SW480 (cell line): ENCODE results near the gene STMN3.

Source experiments
- DNase-seq: peaks from one replicate; pipeline ENCODE4 v3.0.0-alpha.2; 2016; ENCODE audit warnings: low spot score

The STMN3 gene

DNA sequence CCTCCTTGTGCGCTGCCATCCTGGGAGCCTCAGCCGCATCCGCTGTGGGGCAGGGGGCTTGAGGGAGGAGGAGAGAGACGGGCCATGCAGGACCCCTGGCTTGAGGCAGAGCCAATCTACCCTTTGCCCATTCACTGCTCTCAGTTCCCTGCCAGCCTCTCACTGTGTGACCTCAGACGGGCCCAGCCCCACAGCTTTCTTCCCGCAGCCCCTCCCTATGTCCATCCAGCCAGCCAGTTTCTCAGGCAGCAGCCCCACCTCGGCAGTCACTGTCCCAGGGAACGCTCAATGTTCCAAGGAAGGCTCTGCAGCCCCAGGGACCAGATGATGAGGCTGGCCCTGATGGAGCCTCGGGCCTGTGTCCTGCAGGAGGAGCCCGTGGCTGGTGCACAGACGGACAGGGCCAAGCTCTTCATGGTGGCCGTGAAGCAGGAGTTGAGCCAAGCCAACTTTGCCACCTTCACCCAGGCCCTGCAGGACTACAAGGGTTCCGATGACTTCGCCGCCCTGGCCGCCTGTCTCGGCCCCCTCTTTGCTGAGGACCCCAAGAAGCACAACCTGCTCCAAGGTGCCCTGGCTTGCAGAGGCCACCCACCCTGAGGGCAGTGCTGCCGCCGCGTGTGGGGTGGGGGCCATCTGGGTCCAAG, 39.3 kb upstream of the STMN3 start:
- DNase-seq, result peak; percentile 82

DNA sequence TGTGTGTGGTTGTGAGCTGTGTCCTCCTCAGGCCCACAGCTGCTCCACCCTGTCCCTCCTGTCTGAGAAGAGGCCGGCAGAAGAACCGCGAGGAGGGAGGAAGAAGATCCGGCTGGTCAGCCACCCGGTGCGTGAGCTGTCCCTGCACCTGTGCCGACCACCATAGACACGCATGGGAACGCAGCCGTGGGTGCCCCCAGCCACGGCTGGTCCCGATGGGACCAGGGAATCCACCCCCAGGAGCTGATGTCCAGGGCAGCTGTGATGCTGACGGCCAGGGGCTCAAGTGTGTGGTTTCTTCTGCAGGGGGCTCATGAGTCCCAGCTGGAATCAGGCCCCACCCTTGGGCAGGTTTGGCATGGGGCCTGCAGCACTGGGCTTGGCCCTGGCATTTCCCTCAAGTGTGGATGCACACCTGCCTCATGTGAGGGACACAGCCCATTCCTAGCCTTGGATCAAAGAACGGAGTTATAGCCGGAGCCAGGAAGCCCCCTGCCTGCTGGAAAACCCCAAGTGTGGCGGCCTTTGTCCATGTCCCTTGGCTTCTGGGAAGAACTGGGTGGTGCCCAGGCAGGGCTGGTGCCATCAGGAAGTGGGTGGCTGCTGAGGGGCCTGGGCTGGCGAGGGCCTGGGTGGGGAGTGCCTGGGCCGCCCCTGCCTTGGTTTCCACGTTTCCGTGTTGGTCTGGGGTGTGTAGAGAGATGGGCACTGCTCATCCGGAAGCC, 38.6 kb upstream of the STMN3 start:
- DNase-seq, result peak; percentile 30

DNA sequence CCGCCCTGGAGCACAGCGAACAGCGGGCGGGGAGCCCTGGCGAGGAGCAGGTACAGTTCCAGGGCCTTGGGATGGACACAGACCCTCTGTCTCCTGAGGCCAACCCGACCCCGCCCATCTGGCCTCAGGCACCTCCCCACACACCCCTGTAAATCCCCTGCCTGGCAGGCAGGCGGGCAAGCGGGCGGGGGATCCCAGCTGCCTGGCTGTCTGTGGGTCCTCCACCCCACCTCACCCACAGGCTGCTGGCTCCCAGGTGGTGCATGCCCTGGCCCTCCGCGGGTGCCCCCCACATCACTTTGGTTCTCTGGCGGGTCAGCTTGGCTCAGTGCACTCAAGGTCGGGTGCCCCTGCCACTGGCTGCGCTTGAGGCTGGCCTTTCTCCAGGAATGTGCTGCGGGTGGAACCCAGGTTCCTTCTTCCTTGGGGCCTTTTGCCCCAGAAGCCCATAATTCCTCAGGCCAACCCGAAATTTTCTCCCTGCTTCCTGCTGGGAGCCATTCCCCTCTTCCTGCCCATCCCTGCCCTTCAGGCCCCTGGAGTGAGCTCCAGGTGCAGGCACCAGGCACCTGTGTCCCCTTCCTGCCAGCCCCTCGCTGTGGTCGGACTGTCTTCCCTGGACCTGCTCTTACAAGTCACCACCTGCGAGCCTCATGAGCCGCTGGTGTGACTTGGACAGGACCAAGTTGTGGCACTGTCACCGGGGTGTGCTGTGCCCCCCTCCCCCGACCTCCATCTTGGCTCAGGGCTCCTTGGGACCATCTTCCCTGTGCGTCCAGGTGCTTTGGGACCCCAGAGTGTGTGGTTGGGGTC, 37.9 kb upstream of the STMN3 start:
- peak; percentile 63 for DNase-seq

DNA sequence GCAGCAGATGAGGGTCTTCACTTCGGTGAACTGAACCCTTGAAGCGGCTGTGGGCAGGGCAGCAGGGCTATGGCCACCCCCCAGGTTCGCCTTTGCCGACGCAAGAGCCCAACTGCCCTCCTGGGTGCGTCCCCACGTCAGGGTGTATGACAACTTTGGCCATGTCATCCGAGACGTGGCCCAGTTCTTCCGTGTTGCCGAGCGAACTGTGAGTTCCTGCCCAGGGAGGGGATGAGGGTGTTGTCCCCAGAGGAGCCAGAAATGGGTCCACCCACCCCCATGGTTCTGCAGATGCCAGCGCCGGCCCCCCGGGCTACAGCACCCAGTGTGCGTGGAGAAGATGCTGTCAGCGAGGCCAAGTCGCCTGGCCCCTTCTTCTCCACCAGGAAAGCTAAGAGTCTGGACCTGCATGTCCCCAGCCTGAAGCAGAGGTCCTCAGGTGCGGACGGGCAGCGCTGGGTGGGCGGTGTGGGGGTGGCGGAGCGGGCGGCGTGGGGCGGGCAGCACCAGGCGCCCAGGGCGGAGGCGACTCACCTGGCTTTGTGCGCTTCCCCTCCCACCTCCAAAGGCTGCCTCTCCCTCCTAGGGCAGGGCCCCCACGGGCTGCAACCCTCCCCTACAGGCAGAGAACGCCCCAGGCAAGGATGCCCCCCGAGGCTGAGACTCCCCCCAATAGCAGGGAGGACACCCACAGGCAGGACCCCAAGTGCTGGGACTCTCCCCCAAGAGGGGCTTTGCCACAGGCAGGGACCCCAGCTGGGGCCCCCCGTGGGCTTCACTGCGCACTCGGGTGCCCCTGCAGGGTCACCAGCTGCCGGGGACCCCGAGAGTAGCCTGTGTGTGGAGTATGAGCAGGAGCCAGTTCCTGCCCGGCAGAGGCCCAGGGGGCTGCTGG, 37.0 kb upstream of the STMN3 start:
- DNase-seq, result no peak

DNA sequence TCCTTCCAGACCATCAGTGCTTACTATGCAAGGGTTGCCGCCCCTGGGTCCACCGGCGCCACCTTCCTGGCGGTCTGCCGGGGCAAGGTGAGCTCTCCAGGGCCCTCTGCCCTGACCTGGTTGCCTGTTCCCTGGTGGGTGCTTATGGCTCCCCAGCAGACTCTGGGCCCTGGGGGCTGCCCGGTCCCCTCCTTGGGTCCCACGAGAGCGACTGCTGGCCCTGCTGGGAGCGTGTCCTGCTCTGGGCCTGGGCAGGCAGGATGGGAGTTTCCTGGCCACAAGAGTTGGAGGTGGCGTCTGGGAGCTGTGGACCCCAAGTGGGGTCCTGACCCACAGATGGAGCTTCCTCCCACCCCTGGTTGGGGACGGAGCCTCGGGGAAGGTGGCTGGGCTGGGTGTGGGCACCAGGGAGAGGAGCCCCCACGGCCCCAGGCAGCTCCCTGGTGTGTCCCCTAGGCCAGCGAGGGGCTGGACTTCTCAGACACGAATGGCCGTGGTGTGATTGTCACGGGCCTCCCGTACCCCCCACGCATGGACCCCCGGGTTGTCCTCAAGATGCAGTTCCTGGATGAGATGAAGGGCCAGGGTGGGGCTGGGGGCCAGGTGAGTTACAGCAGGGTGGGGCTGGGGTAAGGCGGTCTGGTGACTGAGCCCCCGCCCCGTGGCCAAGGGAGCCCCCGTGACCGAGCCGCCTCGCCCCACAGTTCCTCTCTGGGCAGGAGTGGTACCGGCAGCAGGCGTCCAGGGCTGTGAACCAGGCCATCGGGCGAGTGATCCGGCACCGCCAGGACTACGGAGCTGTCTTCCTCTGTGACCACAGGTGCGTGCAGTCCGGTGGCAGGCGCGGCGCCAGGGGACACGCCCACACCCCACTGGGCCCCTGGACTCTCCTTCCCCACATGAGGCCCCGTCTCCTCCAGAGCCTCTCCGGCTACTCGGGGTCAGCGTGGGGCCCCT, 36.1 kb upstream of the STMN3 start:
- DNase-seq, result peak; percentile 73

DNA sequence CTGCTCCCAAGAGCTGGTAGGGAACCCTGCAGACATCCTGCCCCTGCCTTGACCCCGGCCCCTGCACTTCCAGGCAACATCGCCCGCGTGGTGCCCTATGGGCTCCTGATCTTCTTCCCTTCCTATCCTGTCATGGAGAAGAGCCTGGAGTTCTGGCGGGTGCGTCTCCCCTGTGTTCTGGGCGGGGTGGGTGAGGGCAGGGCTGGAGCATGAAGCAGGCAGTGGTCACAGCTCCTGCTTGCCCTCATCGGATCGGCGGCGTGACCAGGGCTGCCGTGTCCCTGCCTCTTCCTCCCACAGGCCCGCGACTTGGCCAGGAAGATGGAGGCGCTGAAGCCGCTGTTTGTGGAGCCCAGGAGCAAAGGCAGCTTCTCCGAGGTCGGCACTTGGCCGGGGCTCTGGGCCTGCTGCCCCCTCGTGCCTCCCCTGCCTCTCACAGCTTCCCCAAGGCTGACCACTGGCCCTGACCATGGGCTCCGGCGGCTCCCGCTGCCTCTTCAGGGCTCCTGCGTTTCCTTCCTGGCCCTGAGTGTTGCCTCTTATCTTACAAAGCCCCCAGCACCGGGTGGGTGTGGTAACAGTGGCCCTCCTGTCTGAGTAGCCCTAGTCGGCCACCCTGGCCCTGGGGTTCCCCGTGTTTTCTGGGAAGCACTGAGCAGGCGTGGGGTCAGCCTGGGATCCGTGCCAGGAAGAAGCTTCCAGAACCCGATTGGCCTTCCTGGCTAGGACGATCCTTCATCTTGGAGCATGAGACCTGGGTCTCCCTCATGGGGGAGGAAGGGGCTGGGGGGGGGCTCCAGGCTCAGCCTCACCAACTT, 35.2 kb upstream of the STMN3 start:
- no peak for DNase-seq

DNA sequence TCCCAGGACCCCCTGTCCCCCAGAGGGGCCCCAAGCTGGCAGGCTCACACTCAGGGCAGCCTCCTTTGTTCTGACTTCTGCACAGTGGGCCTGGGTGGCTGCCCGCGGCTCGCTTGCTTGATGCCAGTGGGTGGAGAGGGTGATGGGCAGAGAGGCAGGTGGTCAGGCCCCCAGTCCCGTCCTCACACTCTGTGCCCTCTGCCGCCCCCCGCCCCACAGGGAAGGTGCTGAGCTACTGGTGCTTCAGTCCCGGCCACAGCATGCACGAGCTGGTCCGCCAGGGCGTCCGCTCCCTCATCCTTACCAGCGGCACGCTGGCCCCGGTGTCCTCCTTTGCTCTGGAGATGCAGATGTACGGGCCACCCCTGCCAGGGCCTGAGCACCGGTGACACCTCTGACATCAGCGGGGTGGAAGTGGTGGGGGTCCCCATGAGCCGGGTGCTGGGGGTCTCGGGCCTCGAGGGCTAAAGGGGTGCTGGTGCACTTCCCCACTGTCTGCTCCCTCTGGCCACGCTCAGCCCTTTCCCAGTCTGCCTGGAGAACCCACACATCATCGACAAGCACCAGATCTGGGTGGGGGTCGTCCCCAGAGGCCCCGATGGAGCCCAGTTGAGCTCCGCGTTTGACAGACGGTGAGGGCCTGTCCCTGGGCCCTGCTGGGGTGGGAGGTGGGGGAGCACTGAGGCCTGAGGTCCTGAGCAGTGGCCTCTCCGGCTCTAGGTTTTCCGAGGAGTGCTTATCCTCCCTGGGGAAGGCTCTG, 34.4 kb upstream of the STMN3 start:
- DNase-seq, result no peak

DNA sequence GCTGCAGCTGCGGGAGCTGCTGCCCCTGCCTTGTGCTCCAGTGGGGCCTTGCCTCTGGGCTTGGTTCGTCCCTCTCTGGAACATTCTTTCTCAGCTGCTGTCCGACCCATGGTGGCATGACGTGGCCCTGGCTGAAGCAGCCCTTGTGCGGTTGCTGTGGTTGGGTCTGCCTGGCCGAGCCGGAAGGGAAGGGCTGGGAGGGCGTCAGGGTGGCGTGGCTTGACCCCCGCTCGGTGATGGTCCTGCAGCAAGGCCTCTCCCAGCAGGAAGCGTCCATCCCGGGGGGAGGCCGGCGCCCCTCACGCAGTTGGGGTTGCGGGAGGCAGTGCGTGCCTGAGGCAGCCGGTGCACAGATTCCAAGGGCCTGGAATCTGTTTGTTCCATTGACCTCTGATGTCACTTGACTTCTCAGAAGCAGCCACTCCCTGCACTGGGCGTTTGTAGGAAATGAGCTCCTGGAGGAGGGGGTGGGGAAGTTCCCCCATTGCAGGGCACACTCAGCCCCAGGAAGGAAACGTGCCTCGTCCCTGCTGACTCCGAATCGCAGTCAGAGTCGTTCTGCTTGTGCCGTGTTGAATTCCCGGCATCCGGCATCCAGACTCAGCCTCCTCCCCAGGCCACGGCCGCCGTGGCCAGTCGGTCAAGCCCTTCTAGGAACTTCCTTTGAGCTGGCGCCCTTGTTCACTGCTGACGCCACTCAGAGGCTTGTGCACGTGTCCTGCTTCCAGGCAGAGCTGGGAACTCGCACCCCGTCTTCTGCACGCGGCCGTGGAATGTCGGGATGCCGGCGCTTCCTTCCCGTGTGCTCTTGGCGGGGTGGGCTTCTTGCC, 33.5 kb upstream of the STMN3 start:
- DNase-seq, result peak; percentile 91

DNA sequence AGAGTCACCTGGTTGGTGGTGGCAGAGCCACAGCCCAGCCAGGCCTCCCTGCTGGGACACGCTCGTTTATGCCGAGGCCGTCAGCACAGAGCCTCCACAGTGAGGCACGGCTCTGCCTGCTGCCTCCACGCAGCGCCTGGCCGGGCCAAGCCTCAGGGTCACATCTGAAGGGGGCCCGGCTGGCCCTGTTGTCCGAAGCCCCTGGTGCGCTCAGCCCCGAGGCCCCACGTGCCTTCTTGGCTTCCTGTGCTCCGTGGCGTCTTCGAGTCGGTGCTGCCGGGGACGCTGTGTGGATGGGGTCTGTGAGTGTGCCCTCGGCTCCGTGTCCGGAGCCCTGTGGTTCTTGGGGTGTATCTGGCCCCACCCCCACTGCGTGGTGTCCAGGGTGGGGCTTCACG, 32.9 kb upstream of the STMN3 start:
- DNase-seq, result no peak

DNA sequence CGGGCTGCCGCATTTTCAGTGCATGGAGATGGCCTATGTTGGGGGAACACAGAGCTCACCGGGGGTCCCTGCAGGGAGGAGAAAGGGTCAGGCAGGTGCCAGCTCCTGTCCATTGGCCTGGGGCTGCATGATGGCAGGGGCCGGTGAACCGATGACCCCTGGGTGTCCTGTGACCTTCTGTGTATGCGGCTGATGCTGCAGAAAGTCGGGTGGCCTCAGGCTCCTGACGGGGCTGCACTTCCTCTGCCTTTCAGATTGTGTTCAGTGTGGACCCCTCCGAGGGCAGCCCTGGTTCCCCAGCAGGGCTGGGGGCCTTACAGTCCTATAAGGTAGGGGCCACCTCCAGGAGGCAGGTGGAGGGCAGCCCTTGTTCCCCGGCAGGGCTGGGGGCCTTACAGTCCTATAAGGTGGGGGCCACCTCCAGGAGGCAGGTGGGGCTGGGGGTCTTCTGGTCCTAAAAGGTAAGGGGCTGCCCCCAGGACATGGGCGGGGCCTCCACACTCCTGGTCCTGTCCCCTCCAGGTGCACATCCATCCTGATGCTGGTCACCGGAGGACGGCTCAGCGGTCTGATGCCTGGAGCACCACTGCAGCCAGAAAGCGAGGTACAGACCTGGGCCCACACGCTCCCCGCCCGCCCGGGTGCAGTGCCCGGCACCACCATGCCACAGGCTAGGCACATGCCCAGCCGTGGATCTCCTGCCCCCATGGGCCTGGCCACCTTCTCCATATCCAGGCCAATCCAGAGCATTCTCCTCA, 32.2 kb upstream of the STMN3 start:
- no peak for DNase-seq

DNA sequence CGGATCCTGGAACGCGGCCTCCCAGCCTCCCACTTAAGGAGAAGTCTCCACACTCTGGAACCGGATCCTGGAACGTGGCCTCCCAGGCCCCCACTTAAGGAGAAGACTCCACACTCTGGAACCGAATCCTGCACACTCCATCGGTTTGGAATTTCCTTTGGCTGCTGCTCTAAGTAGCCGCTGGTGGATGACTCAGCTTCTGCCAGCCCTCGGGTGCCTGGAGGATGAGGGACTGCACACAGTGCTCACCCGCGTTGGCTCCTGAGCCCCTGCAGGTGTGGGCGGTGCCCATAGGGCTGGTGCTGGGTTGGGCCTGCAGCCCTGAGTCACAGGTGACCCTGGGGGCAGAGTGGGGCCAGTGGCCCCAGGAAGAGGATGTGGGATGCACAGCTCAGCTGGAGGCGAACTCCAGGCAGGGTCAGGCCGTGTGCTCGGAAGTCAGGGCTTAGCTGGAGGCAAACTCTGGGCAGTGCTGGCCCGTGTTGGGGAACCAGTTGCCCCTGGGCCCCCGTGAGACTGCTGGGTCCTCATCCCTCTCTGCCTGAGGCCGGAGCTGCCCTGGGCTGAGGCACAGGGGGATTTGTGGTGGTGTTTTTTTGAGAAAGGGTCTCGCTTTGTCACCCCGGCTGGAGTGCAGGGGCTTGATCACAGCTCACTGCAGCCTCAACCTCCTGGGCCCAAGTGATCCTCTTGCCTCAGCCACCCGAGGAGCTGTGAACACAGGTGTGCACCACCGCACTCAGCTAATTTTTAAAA, 29.3 kb upstream of the STMN3 start:
- DNase-seq, result peak; percentile 99

DNA sequence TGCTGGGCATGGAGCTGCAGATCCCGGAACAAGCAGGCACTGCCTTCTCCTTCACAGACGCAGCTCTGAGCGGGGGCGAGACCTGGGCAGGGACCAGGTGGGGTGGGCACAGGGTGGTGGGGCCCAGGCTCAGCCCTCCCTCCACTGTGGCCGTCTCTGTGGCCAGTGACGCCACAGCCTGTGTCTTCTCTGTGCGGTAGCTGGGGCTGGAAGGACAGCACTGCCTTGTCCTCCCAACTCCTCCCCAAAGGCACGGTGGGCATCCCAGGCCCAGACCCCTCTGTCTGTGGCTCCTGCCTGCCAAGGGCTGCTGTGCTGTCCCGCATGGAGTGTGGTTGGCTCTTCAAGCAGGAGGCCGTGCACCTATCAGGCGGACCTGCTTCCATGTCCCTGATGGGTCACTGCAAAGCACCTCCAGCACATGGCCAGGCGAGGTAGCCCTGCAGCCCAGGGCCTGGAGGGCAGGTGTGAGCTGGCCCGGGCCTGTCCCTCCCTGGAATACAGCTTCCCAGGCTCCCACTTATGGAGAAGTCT, 28.5 kb upstream of the STMN3 start:
- no peak for DNase-seq

DNA sequence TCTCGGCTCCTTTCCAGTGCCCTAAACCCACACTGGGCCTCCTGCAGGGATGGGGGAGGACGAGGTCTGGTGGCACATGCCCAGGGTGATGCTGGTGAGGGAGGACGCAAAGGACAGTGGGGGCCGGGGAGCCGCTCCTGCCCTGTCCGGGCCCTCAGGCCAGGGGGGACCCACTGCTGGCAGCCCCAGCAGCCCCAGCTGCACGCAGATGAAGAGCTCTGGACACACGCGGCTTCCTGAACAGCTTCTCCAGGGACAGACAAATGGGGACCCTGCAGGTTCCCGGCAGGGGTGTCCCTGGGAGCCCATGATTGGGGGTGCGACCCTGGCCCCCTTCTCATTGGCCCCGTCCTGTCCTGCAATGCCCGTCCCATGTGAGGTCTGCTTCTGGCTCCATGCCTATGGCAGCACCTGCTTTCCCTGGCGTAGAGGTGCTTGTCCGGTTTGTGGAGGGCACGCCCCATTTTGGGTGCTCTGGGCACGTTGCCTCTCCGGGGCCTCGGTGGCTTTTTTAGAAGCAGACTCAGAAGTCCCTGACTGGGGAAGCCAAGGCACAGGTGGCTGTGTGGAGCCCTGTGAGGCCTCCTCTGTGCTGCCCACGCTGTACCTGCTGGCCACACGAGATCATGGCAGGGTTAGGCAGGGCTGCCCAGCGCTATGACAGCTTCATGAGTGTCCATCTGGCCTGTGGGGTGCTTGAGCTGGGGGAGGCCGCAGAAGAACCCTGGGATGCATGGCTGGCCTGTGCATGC, 27.8 kb upstream of the STMN3 start:
- no peak for DNase-seq

DNA sequence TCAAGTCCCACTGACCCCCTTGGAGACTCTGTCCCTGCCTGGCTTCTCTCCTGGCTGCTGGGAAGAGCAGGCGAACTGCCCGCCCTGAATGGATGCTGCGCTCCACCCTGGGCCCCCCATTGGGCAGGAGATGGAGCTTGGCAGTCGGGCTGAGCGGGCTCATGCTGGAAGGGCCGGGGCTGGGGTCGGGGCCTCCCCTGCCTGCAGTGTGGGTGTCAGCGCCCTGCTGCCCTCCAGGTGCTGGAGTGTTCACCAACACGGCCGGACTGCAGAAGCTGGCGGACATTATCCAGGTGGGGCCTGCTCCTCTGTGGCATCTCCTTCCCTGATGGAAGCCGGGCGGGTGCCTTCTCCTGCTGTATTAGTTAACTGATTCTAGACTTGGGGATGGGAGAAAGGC, 27.2 kb upstream of the STMN3 start:
- no peak for DNase-seq

DNA sequence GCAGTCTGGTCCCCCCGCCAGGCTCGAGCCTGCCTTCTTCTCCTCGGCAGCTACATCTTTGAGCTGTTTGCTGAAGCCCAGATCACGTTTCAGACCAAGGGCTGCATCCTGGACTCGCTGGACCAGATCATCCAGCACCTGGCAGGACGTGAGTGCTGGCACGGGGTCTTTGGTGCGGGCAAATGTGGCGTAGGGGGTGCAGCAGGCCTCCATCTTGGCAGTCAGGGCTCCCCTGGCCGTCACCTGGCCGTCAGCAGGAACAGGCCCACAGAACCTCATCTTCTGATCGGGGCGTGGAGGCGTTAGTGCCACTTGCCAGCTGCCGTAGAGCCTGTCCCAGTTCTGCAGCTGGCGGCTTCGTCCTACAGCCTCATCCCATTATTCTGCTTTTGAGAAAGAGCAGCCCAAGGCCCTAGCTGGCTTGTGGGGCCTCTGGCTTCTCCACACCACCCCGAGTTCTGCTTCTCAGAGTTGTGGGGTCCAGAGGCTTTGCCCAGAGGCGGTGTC, 26.6 kb upstream of the STMN3 start:
- no peak for DNase-seq
